ENCODE results near the gene LDLRAP1.

- no peak for TF ChIP-seq POLR2AphosphoS5 (IDR thresholded peaks at IDR 0.05; ENCODE audit: insufficient read depth, low read depth, low read length)
- TF ChIP-seq MAX (IDR thresholded peaks at IDR 0.05; ENCODE audit: insufficient read depth, insufficient read length), result no peak
- TF ChIP-seq CTCF (IDR thresholded peaks at IDR 0.05; ENCODE audit: extremely low read depth in 1 of 2, insufficient read depth in 1 of 2, low read depth in 1 of 2, low read length in 2 of 2), result no peak
- no peak for TF ChIP-seq EZH2 (IDR thresholded peaks at IDR 0.05; ENCODE audit: borderline replicate concordance, low read depth, low read length, severe bottlenecking)
- TF ChIP-seq POLR2A (IDR thresholded peaks at IDR 0.05; ENCODE audit: low read depth, low read length), result no peak
- no peak for TF ChIP-seq GATA2 (IDR thresholded peaks at IDR 0.05; ENCODE audit: insufficient read depth, insufficient read length, low read depth, low read length)
- TF ChIP-seq MYC (IDR thresholded peaks at IDR 0.05; ENCODE audit: low read depth, low read length), result no peak
- TF ChIP-seq JUN (IDR thresholded peaks at IDR 0.05; ENCODE audit: borderline replicate concordance, insufficient read depth, insufficient read length, low read depth), result no peak
- TF ChIP-seq FOS (IDR thresholded peaks at IDR 0.05; ENCODE audit: borderline replicate concordance, insufficient read depth, low read length), result no peak
These were observed 20.2 kb downstream of the LDLRAP1 start for GRCh38 chr1:25563330-25564215.

Data from endothelial cell of umbilical vein (primary cell).